SK-N-SH (cell line): Measurements from ENCODE around the gene CDK14. TPM values are rescaled to one million over a fixed set of nuclear protein-coding genes. Genes with fewer than 3 reads are reported as not detected.
A peak's percentile ranks its signal among the peaks of the same experiment; 100 is the strongest.

ENCODE experiments used
- CTCF ChIA-PET: fragments of 300-600, 350-600 bp; formaldehyde crosslinking; extraction: SDS; loops from one replicate; lab custom pipeline; 2021; lab: Yijun Ruan, JAX
- POLR2A ChIA-PET: fragments of 350-600 bp; sonication (Branson Sonifier 250); formaldehyde crosslinking; extraction: SDS; loops from one replicate; lab custom pipeline; 2020; ENCODE audit warnings: antibody characterized with exemption, inconsistent platforms; lab: Yijun Ruan, JAX
- DNase-seq: peaks from one replicate; pipeline ENCODE4 v3.0.0; 2012
- H2AFZ ChIP-seq: fragments of 200-600 bp; sonication (generic); 2 replicates; pipeline ENCODE4 v1.8.1; 2016; ENCODE audit warnings: antibody characterized with exemption, mild to moderate bottlenecking, low read depth
- H3F3A ChIP-seq: fragments of 200-600 bp; sonication (generic); replicated peaks from 2 replicates; pipeline ENCODE3; 2016; ENCODE audit warnings: antibody characterized with exemption, mild to moderate bottlenecking; ENCODE audit not compliant: insufficient read depth
- H3K27ac ChIP-seq, 2 experiments: fragments of 200-500 bp in 1 of 2; fragments of 200-600 bp in 1 of 2; sonication (Bioruptor generic) in 1 of 2; sonication (generic), shearing (Covaris generic) in 1 of 2; 2 replicates each; pipeline versions ENCODE4 v1.5.1 to v1.6.1; 2014 to 2016; ENCODE audit warnings: low read depth in 2 of 2, inconsistent platforms in 1 of 2, low read length in 1 of 2, mild to moderate bottlenecking in 1 of 2, mixed read lengths in 1 of 2
- H3K27me3 ChIP-seq: fragments of 200-600 bp; sonication (generic), shearing (Covaris generic); 2 replicates; pipeline ENCODE4 v1.6.1; 2016; ENCODE audit warnings: mixed run types; ENCODE audit not compliant: insufficient read depth
- H3K36me3 ChIP-seq, 2 experiments: fragments of 200-500 bp in 1 of 2; fragments of 200-600 bp in 1 of 2; sonication (Bioruptor generic) in 1 of 2; sonication (generic) in 1 of 2; replicated peaks in 1 of 2; 2 replicates each; pipeline versions ENCODE3 to v1.5.1; 2014 to 2016; ENCODE audit warnings: low read length in 1 of 2, mild to moderate bottlenecking in 1 of 2; ENCODE audit not compliant: insufficient read depth in 2 of 2, control insufficient read depth in 1 of 2
- H3K4me1 ChIP-seq, 2 experiments: fragments of 200-500 bp in 1 of 2; fragments of 200-600 bp in 1 of 2; sonication (Bioruptor generic) in 1 of 2; sonication (generic), shearing (Covaris generic) in 1 of 2; 2 replicates each; pipeline versions ENCODE4 v1.5.1 to v1.6.1; 2014 to 2016; ENCODE audit warnings: low read depth in 1 of 2, low read length in 1 of 2, mixed run types in 1 of 2; ENCODE audit not compliant: insufficient read depth in 2 of 2, control insufficient read depth in 1 of 2
- H3K4me2 ChIP-seq: fragments of 200-600 bp; sonication (generic), shearing (Covaris generic); 2 replicates; pipeline ENCODE4 v1.6.1; 2017; ENCODE audit warnings: mixed run types
- H3K4me3 ChIP-seq, 2 experiments: fragments of 200-500 bp in 1 of 2; fragments of 200-600 bp in 1 of 2; sonication (Bioruptor generic) in 1 of 2; sonication (generic), shearing (Covaris generic) in 1 of 2; 2 replicates each; pipeline versions ENCODE4 v1.5.1 to v1.8.1; 2014 to 2016; ENCODE audit warnings: low read depth in 2 of 2, inconsistent platforms in 1 of 2, low read length in 1 of 2, mild to moderate bottlenecking in 1 of 2, mixed read lengths in 1 of 2, moderate library complexity in 1 of 2
- H3K79me2 ChIP-seq: fragments of 200-600 bp; sonication (generic); 2 replicates; pipeline ENCODE4 v1.8.1; 2017; ENCODE audit warnings: mild to moderate bottlenecking; ENCODE audit not compliant: insufficient read depth
- H3K9ac ChIP-seq: fragments of 200-600 bp; sonication (generic); 2 replicates; pipeline ENCODE4 v1.6.1; 2017; ENCODE audit warnings: mixed run types
- H3K9me2 ChIP-seq: fragments of 200-600 bp; sonication (generic); 2 replicates; pipeline ENCODE4 v1.6.1; 2017; ENCODE audit warnings: mixed run types
- H3K9me3 ChIP-seq: fragments of 200-600 bp; sonication (generic); 2 replicates; pipeline ENCODE4 v1.6.1; 2017; ENCODE audit warnings: mixed run types, mild to moderate bottlenecking, moderate library complexity
- H4K20me1 ChIP-seq: fragments of 200-600 bp; sonication (generic); 2 replicates; pipeline ENCODE4 v1.6.1; 2017; ENCODE audit warnings: mild to moderate bottlenecking, mixed run types; ENCODE audit not compliant: insufficient read depth
- CTCF ChIP-seq: fragments of 200-600 bp; sonication (generic); IDR thresholded peaks from 2 replicates; pipeline ENCODE4 v1.6.1; 2017; ENCODE audit warnings: antibody characterized with exemption, mild to moderate bottlenecking, moderate library complexity
- EP300 ChIP-seq, 2 experiments: IDR thresholded peaks; 2 replicates each; pipeline versions ENCODE4 v1.4.0 to v1.6.1; 2012; ENCODE audit warnings: borderline replicate concordance in 1 of 2, low read depth in 1 of 2, low read length in 1 of 2
- FOSL2 ChIP-seq: IDR thresholded peaks from 2 replicates; pipeline ENCODE4 v1.4.0; 2012; ENCODE audit warnings: low read depth, mild to moderate bottlenecking, moderate library complexity, borderline replicate concordance
- FOXJ3 ChIP-seq: sonication (generic); formaldehyde crosslinking; IDR thresholded peaks from 2 replicates; pipeline ENCODE4 v1.5.1; 2020; ENCODE audit warnings: mild to moderate bottlenecking, missing genetic modification reagents
- FOXM1 ChIP-seq: IDR thresholded peaks from 2 replicates; pipeline ENCODE4 v1.4.0; 2012; ENCODE audit warnings: low read depth, mild to moderate bottlenecking
- GATA2 ChIP-seq: sonication (generic); formaldehyde crosslinking; IDR thresholded peaks from 2 replicates; pipeline ENCODE4 v1.5.0; 2020; ENCODE audit warnings: mild to moderate bottlenecking, missing genetic modification reagents
- IRF3 ChIP-seq: fragments of 150-350 bp; IDR thresholded peaks from 2 replicates; pipeline ENCODE4 v1.6.1; 2016; ENCODE audit warnings: mild to moderate bottlenecking, low read depth, low read length
- JUND ChIP-seq: IDR thresholded peaks from 2 replicates; pipeline ENCODE4 v1.4.0; 2012
- MAX ChIP-seq: IDR thresholded peaks from 2 replicates; pipeline ENCODE4 v1.4.0; 2012; ENCODE audit warnings: low read depth
- NRF1 ChIP-seq: IDR thresholded peaks from 2 replicates; pipeline ENCODE4 v1.6.1; 2012; ENCODE audit warnings: low read depth, mild to moderate bottlenecking, low read length
- PBX3 ChIP-seq: IDR thresholded peaks from 2 replicates; pipeline ENCODE4; 2012
- RAD21 ChIP-seq: IDR thresholded peaks from 2 replicates; pipeline ENCODE4 v1.6.1; 2012; ENCODE audit warnings: mild to moderate bottlenecking, low read length
- RXRA ChIP-seq: IDR thresholded peaks from 2 replicates; pipeline ENCODE4 v1.4.0; 2012; ENCODE audit warnings: low read depth, mild to moderate bottlenecking, borderline replicate concordance
- SIN3A ChIP-seq: IDR thresholded peaks from 2 replicates; pipeline ENCODE4 v1.6.1; 2012; ENCODE audit warnings: low read depth, mild to moderate bottlenecking, low read length, moderate library complexity, borderline replicate concordance
- SMC3 ChIP-seq: IDR thresholded peaks from 2 replicates; pipeline ENCODE4 v1.6.1; 2012; ENCODE audit warnings: low read depth, low read length, improper control_type of control experiment
- TEAD4 ChIP-seq: IDR thresholded peaks from 2 replicates; pipeline ENCODE4 v1.4.0; 2012; ENCODE audit warnings: mild to moderate bottlenecking, borderline replicate concordance; ENCODE audit not compliant: insufficient read depth
- USF1 ChIP-seq: IDR thresholded peaks from 2 replicates; pipeline ENCODE4 v1.4.0; 2012; ENCODE audit warnings: low read depth, borderline replicate concordance
- WGBS: methylation state at CpG from one replicate; pipeline ENCODE4 v1.1.6; 2017; ENCODE audit warnings: low lambda C conversion rate; 5-methylcytosine and 5-hydroxymethylcytosine counted together
- polyA plus RNA-seq, 3 experiments: library from polyadenylated mRNA; depleted of rRNA; stranded (reverse); fragments of >200 nt; gene quantifications; 2 replicates each; pipeline ENCODE4 v1.2.3, GENCODE V29; 2012

Gene CDK14
- polyA plus RNA-seq, 1 of the 3 experiments (the other 2 are of a cell fraction) = 13.9 TPM

- Histone ChIP-seq H3K36me3 (peaks cover 0 to 9% of the 10 kb centered on the region in 2 experiments), H3K27me3 (no peaks in the 10 kb centered on the region), H3K4me1 (peaks cover 9 to 34% of the 10 kb centered on the region in 2 experiments), H3K27ac (no peak overlapping the region), H3K9ac (no peak overlapping the region), H4K20me1 (peaks cover 24% of the 10 kb centered on the region), H3K4me2 (peak overlapping the region; percentile 62), H3K9me2 (no peaks in the 10 kb centered on the region), H3F3A (peaks cover 28% of the 10 kb centered on the region), H3K79me2 (peaks cover 74% of the 10 kb centered on the region), H3K9me3 (no peaks in the 10 kb centered on the region)
- POLR2A ChIA-PET = no interaction called here
- CTCF ChIA-PET = interaction anchor here (0.6 to 2.3 kb wide), 17 partner anchors 8 to 1121 kb away, joined by 3 to 10 read pairs (median 3); partner anchors contain the start of gene CDK14
- DNase-seq = no peak
- WGBS = 71% methylated on average over 5 of the region's 5 CpGs
- peak; percentile 62 for TF ChIP-seq RAD21
- peak; percentile 75 for TF ChIP-seq CTCF
- TF ChIP-seq MAX = peak; percentile 51; the same call in 1 of the 2 replicates
- no peak for TF ChIP-seq RXRA
- TF ChIP-seq, all 33 proteins: peak for 3
- H3K4me3 ChIP-seq = peak overlapping the region in 1 of 2 experiments; percentile 20; a peak in 1 of 4 replicates
- no peak overlapping the region for H2AFZ ChIP-seq
These were observed 112.8 kb downstream of the CDK14 start for GRCh38 chr7:90708841-90709317.

- Histone ChIP-seq H3K4me2 (peak overlapping the region; percentile 62), H4K20me1 (peaks cover 24% of the 10 kb centered on the region), H3K9me3 (no peaks in the 10 kb centered on the region), H3K9me2 (no peaks in the 10 kb centered on the region), H3F3A (peaks cover 28% of the 10 kb centered on the region), H3K36me3 (peaks cover 0 to 7% of the 10 kb centered on the region in 2 experiments), H3K4me3 (peak overlapping the region in 1 of 2 experiments; percentile 21; a peak in 2 of 4 replicates), H3K9ac (no peak overlapping the region; the same call in 1 of the 2 replicates), H3K27me3 (no peaks in the 10 kb centered on the region), H2AFZ (peak overlapping the region; percentile 44; the same call in 1 of the 2 replicates), H3K4me1 (peaks cover 9 to 34% of the 10 kb centered on the region in 2 experiments), H3K79me2 (peaks cover 77% of the 10 kb centered on the region), H3K27ac (peak overlapping the region in 1 of 2 experiments; percentile 67; a peak in 2 of 4 replicates)
- DNase-seq = no peak
- ChIA-PET CTCF (interaction anchor here (0.6 to 2.3 kb wide), 12 partner anchors 7 to 1120 kb away, joined by 3 to 10 read pairs (median 4); partner anchors contain the start of gene CDK14), POLR2A (no interaction called here)
- WGBS = 51% methylated on average over 11 of the region's 11 CpGs
- TF ChIP-seq JUND (no peak), USF1 (no peak), NRF1 (no peak), SIN3A (no peak), GATA2 (CRISPR knock-in tag) (no peak), PBX3 (peak; percentile 65; the same call in 1 of the 2 replicates), EP300 (IDR thresholded peaks at IDR 0.05; ENCODE audit: borderline replicate concordance in 1 of 2, low read depth in 1 of 2, low read length in 1 of 2) (peak in 1 of 2 experiments; percentile 8; a peak in 1 of 4 replicates), IRF3 (no peak), RAD21 (no peak), FOXM1 (no peak), FOSL2 (peak; percentile 17; the same call in 1 of the 2 replicates), TEAD4 (no peak), SMC3 (no peak), FOXJ3 (no peak)
These were observed 113.7 kb downstream of the CDK14 start for GRCh38 chr7:90709501-90710465.
